ENCODE measurements around the gene DPF1. TPM values are rescaled to one million over a fixed set of nuclear protein-coding genes. Genes with fewer than 3 reads are reported as not detected.
A peak's percentile ranks its signal among the peaks of the same experiment; 100 is the strongest.
"Not testable (repeated sequence)": the region's sequence is repeated elsewhere in the genome, so short reads cannot be mapped to it uniquely, and the experiment has no call there.

DPF1 gene
- total and polyA plus RNA-seq, 5 experiments from 2014 or later = not detected

DNA sequence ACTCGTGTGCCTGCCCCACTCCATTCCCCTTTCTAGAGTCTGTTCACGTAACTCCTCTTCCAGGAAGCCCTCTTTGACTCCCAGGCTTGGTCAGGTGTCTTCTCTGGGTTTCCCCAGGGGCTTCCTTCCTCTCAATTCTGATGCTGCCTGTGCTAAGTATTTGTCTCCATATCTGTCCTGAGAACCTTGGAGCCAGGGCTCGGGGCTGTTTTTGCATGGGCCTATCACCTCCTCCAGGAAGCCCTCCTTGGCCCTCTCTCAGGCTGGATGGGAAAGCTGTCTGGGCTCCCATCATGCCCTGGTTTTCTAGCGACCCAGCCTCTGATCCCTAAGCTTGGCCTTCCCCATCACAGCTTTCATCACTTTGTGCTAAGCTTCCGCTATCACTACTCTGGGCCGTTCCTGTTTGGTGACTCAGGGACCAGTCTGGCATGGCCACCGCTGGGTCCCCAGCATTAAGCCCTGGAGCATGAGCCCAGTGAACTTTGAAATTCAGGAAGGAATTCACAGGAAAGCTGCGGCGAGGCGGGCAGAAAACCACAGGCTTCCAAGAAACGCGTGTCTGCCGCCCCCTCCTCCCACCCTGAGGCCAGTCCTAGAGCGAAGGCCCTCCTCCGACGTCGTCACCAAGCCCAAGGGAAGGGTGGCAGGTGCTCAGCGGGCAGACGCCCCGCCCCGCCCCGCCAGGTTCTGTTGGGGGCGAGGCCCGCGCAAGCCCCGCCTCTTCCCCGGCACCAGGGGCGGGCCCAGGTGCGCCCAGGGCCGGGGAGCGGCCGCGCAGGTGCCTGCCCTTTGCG is 39.9 kb upstream of the DPF1 start:
- Mint-ChIP-seq H3K27me3 (peaks cover 0 to 4% (median 0%) of the 10 kb centered on the region in 5 donors), H3K9me3 (no peaks in the 10 kb centered on the region), H3K4me3 (peak overlapping the region; percentile 77 to 94 (median 88)), H3K4me1 (peaks cover 27 to 45% (median 41%) of the 10 kb centered on the region in 4 donors), H3K36me3 (no peaks in the 10 kb centered on the region), H3K27ac (peak overlapping the region in 9 of 10 donors; percentile 63 to 95 (median 82))
- DNase-seq (peak in 9 of 10 donors; percentile 71 to 88 (median 79)), ATAC-seq (peak; percentile 78 to 80)
- POLR2A ChIA-PET = interaction anchor here (0.7 to 2.6 kb wide), 3 partner anchors 20 to 110 kb away, joined by 4 to 11 read pairs (median 5); partner anchors contain the start of genes PSMD8 and YIF1B

DNA sequence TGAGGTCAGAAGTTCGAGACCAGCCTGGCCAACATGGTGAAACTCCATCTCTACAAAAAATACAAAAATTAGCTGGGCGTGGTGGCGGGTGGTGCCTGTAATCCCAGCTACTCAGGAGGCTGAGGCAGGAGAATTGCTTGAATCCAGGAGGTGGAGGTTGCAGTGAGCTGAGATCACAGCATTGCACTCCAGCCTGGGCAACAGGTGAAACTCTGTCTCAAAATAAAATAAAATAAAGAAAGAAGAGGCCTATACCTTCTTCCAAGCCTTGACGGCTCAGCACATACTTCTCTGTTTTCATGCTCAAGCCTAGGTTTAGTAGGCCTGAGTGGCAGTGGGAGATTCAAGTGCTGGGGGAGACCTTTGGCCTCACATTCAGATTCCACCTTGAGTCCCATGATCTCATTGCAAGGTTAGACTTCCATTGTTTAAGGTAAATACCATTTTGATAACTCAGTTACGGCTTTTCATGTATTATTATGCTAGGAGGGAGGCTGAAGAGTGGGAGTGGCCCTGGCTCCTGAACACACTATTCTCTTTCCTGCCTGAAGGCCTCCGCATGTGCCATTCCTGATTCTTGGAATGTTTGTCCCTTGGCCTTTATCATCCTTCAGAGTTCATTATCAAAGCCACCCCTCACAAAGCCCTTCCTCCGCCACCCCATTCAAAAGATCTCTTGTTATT is 38.7 kb upstream of the DPF1 start:
- ATAC-seq (no peak), DNase-seq (no peak)
- no peaks in the 10 kb centered on the region for H3K9me3 Mint-ChIP-seq
- POLR2A ChIA-PET = interaction anchor here (0.7 kb wide), 1 partner anchor 8 kb away, joined by 3 read pairs; no protein-coding TSS in a partner anchor
- peak overlapping the region in 4 of 10 donors; percentile 1 to 68 (median 32) for H3K27ac Mint-ChIP-seq
- H3K4me1 Mint-ChIP-seq = peaks cover 21 to 35% (median 33%) of the 10 kb centered on the region in 4 donors
- H3K4me3 Mint-ChIP-seq = peak overlapping the region in 5 of 10 donors; percentile 15 to 55 (median 24)
- H3K36me3 Mint-ChIP-seq = no peaks in the 10 kb centered on the region
- peaks cover 0 to 11% (median 3%) of the 10 kb centered on the region in 5 donors for H3K27me3 Mint-ChIP-seq

DNA sequence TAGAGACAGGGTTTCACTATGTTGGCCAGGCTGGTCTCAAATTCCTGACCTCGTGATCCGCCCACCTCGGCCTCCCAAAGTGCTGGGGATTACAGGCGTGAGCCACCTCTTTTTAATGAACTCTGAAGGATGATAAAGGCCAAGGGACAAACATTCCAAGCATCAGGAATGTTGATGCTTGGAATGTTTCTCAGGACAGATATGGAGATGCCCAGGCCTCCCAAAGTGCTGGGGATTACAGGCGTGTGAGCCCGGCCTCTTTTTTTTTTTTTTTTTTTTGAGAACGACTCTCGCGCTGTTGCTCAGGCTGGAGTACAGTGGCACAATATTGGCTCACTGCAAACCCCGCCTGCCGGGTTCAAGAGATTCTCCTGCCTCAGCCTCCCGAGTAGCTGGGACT is 37.9 kb upstream of the DPF1 start:
- Mint-ChIP-seq H3K4me1 (peaks cover 16 to 27% (median 25%) of the 10 kb centered on the region in 4 donors), H3K27me3 (peaks cover 3 to 16% (median 6%) of the 10 kb centered on the region in 5 donors)
- POLR2A ChIA-PET, H3K9me3 Mint-ChIP-seq, H3K4me3 Mint-ChIP-seq, ATAC-seq, H3K36me3 Mint-ChIP-seq, DNase-seq, H3K27ac Mint-ChIP-seq: not testable (repeated sequence)

DNA sequence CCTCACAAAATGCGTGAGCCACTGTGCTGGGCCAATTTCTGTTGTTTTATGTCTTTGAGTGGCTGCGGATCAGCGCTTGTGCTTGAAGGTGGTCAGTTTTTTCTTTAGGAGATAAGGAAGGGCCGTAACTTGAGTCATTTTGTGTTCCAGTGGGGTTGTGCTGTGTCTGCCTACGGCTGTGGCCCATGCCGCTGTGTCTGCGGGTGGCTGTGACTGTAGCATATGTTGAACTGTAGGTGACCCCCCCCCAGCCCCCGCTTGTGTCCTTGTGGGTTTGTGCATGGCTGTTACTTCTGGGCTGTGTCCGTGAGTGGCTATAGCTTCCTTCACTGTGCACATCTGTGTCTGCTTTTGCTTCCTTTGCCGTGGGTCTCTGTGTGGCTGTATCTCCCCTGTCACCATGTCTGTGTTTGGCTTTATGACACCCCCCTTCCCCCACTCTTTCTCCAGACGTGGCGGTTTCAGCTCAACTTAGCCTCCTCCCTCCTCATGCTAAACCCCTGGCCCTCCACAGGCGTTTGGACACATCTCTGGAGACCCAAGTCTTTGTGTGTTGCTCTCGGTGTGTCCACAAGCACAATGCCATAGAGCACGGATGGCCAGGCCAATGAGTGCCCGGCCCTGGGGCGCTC is 31.5 kb upstream of the DPF1 start:
- Mint-ChIP-seq H3K9me3 (no peaks in the 10 kb centered on the region), H3K4me3 (peak overlapping the region in 2 of 10 donors; percentile 25 to 71), H3K36me3 (no peaks in the 10 kb centered on the region), H3K27me3 (peaks cover 15 to 44% (median 17%) of the 10 kb centered on the region in 5 donors), H3K4me1 (peaks cover 3 to 31% (median 5%) of the 10 kb centered on the region in 4 donors), H3K27ac (peak overlapping the region in 1 of 10 donors; percentile 35)
- POLR2A ChIA-PET = no interaction called here
- ATAC-seq (no peak), DNase-seq (no peak)

DNA sequence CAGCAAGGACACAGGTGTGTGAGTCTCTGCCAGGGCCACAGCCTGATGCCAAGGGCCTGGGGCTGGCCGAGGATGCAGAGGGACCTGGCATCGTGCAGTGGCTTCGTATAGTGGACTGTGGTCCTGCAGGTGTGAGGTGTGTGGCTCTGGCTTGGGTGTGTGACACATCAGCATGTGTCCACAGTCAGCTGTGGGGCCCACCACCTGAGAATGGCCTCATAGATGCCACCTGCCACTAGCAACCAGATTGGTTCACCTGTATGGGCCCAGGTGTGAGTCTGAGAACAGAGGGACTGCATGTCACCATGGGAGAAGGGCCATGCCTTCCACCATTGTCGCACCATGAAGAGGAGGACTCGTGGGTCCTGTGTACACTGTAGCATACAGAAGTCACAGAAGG is 29.8 kb upstream of the DPF1 start:
- H3K36me3 Mint-ChIP-seq = no peaks in the 10 kb centered on the region
- no peak for DNase-seq
- peaks cover 14 to 40% (median 17%) of the 10 kb centered on the region in 5 donors for H3K27me3 Mint-ChIP-seq
- H3K4me1 Mint-ChIP-seq = peaks cover 3 to 31% (median 5%) of the 10 kb centered on the region in 4 donors
- H3K4me3 Mint-ChIP-seq = peak overlapping the region in 1 of 10 donors; percentile 28
- no peak overlapping the region for H3K27ac Mint-ChIP-seq
- no peak for ATAC-seq
- POLR2A ChIA-PET = no interaction called here
- no peaks in the 10 kb centered on the region for H3K9me3 Mint-ChIP-seq

DNA sequence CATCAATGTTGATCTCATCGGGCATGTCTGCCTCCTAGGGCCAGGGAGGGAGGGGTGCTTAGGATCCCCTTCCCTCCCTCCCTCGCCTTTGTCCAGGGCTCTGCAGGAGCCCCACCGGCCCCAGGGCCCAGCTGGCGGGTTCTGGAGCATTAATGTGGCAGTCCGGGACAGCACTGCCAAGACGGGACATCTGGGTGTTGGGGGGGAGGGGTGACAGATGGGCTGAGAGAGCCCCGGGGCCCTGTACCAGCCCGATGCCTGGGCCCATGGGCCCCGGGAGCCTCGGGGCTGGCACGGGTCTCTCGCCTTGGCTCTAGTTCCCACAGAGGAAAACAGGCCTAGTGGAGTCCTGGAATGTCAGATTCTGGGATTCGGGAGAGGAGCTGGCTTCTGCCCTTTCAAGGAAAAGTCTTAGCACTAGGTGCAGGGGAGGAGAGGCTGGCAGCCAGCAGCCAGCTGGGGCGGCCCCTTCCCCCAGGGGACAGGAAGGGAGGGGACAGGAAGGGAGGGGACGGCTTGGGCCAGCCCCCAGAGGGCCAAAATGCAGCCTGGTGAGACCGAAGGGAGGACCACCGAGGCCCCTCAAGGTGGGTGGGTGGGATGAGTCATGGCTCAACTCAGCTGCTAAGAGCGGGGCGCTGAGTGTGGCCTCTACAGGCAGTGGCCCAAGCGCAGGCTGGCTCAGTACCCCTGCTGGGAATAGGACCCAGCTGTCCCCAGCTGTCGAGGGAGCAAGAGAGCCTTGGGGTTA is 29.1 kb upstream of the DPF1 start:
- Mint-ChIP-seq H3K4me3 (peak overlapping the region in 1 of 10 donors; percentile 28), H3K4me1 (peaks cover 3 to 31% (median 5%) of the 10 kb centered on the region in 4 donors), H3K9me3 (no peaks in the 10 kb centered on the region), H3K27ac (no peak overlapping the region), H3K27me3 (peaks cover 14 to 36% (median 16%) of the 10 kb centered on the region in 5 donors), H3K36me3 (no peaks in the 10 kb centered on the region)
- ATAC-seq = no peak
- POLR2A ChIA-PET = no interaction called here
- DNase-seq = no peak

DNA sequence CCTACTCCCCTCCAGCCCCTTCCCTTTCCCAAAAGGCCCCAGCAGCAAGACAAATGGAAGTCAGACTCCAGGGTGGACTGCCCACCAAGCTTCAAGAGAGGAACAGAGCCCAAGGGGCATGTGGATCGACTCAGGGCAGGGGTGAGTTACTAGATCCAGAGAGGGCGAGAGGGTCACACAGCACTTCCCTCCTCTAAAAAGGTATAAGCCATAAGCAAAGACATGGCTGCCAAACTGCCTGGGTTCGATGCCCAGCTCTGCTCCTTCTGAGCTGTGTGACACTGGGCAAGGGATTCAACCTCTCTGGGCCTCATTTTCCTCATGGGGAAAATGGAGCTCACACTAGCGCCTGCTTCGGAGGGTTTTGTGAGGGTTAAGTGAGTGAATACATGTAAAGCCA is 28.4 kb upstream of the DPF1 start:
- Mint-ChIP-seq H3K4me3 (peak overlapping the region in 1 of 10 donors; percentile 15), H3K27me3 (peaks cover 12 to 33% (median 15%) of the 10 kb centered on the region in 5 donors), H3K4me1 (peaks cover 3 to 31% (median 5%) of the 10 kb centered on the region in 4 donors), H3K36me3 (no peaks in the 10 kb centered on the region), H3K9me3 (no peaks in the 10 kb centered on the region), H3K27ac (peak overlapping the region in 1 of 10 donors; percentile 11)
- ATAC-seq (no peak), DNase-seq (no peak)
- POLR2A ChIA-PET = no interaction called here

DNA sequence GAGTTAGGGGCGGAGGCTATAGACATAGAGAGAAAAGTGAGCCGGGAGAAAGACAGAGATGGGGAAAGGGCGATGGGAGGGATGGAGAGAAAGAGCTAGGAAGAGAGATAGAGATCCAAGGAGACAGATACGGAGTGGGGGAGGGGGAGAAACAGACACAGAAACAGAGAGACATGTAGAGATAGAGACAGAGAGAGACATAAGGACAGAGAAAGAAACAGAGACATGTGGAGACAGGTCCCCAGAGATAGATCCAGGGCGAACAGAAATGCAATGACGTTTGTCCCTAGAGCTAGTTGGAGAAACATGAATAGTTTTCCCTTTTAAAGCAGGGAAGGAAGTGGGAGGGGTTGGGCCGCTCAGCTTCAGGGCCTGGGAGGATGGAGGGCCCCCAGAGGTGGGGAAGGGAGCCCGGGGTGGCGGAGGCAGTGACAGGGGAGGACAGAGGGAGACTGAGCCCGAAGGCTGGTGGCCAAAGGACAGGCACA is 27.6 kb upstream of the DPF1 start:
- Mint-ChIP-seq H3K36me3 (no peaks in the 10 kb centered on the region), H3K27ac (peak overlapping the region in 3 of 10 donors; percentile 16 to 66 (median 48))
- POLR2A ChIA-PET = no interaction called here

DNA sequence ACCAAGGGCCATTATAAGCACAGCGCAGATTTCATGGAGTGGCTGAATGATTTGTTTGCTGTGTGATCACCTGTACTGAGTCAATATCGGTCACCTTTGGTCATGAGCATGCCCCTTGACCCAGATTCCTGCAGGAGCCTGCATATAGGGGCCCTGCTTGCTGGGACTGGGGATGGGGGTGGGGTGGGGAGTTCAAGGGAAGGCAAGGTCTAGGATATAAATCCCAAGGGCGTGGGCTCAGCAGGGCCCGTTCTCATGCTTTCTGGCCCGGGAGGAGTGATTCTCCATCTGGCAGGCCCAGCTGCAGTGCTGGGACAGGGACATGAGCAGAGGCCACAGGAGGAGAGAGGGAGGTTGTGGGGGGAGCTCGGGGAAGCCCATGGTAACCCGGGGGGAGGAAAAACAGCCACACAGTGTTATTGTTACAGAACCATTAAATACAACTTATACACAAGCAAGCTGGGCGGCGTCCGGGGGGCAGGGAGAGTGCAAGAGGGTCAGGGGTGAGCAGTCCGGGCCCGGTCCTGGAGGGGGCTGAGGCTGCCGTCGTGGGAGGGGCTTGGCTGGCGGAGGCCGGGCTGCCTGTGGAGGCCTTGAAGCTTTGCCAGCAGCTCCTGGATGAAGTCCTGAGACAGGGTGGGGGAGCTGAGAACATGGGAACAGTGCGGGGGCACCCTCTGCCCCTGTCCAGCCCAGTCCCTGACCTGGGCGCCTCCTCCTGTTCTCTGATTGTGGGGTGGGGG is 27.0 kb upstream of the DPF1 start:
- Mint-ChIP-seq H3K9me3 (no peaks in the 10 kb centered on the region), H3K36me3 (no peaks in the 10 kb centered on the region), H3K4me1 (peaks cover 0 to 29% (median 5%) of the 10 kb centered on the region in 4 donors), H3K27me3 (peaks cover 7 to 24% (median 8%) of the 10 kb centered on the region in 5 donors), H3K4me3 (no peak overlapping the region), H3K27ac (peak overlapping the region in 1 of 10 donors; percentile 16)
- DNase-seq (no peak), ATAC-seq (no peak)
- POLR2A ChIA-PET = no interaction called here

More for the DNA sequence above, 27.6 kb upstream of the DPF1 start:
- DNase-seq = no peak
- H3K4me1 Mint-ChIP-seq = peaks cover under 1 to 30% (median 5%) of the 10 kb centered on the region in 4 donors
- H3K4me3 Mint-ChIP-seq = peak overlapping the region in 1 of 10 donors; percentile 42
- H3K9me3 Mint-ChIP-seq = no peaks in the 10 kb centered on the region
- H3K27me3 Mint-ChIP-seq = peaks cover 8 to 25% (median 9%) of the 10 kb centered on the region in 5 donors
- no peak for ATAC-seq

DNA sequence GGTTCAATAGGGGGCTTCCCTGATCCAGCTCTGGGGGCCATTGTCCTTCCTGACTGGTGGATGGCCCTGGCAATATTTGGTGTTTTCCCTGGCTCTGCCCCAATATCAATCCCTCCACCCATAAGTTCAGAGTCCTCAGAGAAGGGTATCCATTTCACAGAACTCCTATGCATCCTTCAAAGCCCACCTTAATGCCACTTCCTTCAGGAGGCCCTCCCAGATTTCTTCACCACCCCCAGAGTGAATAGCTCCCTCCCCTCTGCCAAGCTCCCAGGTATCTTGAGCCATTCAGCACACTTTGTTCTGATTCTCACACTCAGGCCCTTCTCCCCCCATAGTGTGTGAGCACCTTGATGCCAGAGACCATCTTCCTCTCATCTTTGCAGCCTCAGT is 26.4 kb upstream of the DPF1 start:
- DNase-seq (no peak), ATAC-seq (no peak)
- H3K4me3 Mint-ChIP-seq = no peak overlapping the region
- H3K4me1 Mint-ChIP-seq = peaks cover 0 to 26% (median 5%) of the 10 kb centered on the region in 4 donors
- no peak overlapping the region for H3K27ac Mint-ChIP-seq
- H3K27me3 Mint-ChIP-seq = peaks cover 4 to 19% (median 5%) of the 10 kb centered on the region in 5 donors
- H3K9me3 Mint-ChIP-seq = no peaks in the 10 kb centered on the region
- POLR2A ChIA-PET = no interaction called here
- no peaks in the 10 kb centered on the region for H3K36me3 Mint-ChIP-seq

DNA sequence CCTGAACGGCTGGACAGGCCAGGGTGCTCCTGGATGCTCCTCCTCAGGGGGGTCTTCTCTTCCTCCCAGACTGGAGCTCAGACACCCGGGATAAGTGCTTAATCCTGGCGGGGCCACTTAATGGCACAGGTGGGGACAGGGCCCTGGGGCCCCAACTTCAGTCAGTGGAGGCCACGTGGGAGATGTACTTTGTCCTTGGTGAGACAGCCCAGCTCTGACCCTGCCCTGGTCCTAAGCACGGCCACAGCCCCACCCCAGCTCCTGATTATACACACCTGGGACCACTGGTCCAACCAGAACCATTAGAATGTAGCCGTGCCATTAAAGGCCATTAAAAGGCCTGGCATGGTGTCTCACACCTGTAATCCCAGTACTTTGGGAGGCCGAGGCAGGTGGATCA is 24.4 kb upstream of the DPF1 start:
- peaks cover 0 to 11% (median 0%) of the 10 kb centered on the region in 5 donors for H3K27me3 Mint-ChIP-seq
- no peak overlapping the region for H3K27ac Mint-ChIP-seq
- DNase-seq = no peak
- H3K36me3 Mint-ChIP-seq = no peaks in the 10 kb centered on the region
- H3K9me3 Mint-ChIP-seq = no peaks in the 10 kb centered on the region
- POLR2A ChIA-PET = no interaction called here
- ATAC-seq = no peak
- H3K4me1 Mint-ChIP-seq = peaks cover 2 to 18% (median 10%) of the 10 kb centered on the region in 4 donors
- H3K4me3 Mint-ChIP-seq = no peak overlapping the region

All from naive thymus-derived CD8-positive, alpha-beta T cell (primary cell).